Panc1 (cell line): ENCODE measurements around the gene KRT9. TPM values are rescaled to one million over a fixed set of nuclear protein-coding genes. Genes with fewer than 3 reads are reported as not detected.
"Not testable (repeated sequence)": the region's sequence is repeated elsewhere in the genome, so short reads cannot be mapped to it uniquely, and the experiment has no call there.

ENCODE experiments used
- ATAC-seq: fragments of 200-7000 bp; cut with Tn5 transposase; 2 replicates; pipeline ENCODE4 v1.9.1; 2020; ENCODE audit warnings: mild to moderate bottlenecking, moderate library complexity
- Bru-seq: library from RNA; stranded (reverse); fragments of 400-500 nt; gene quantifications from one replicate; lab custom pipeline; 2021; lab: Mats Ljungman, UMichigan
- BruChase-seq, 2 experiments: library from RNA; stranded (reverse); fragments of 400-500 nt; gene quantifications; one replicate each; lab custom pipeline; 2021; lab: Mats Ljungman, UMichigan
- BruUV-seq: library from RNA; stranded (reverse); fragments of 400-500 nt; replicated peaks from 2 replicates; lab custom pipeline; 2021; lab: Mats Ljungman, UMichigan
- CTCF ChIA-PET: fragments of 300-600 bp; sonication (Branson Sonifier 250); formaldehyde crosslinking; loops from one replicate; lab custom pipeline; 2022; ENCODE audit warnings: antibody characterized with exemption; lab: Charles Lee
- POLR2A ChIA-PET: fragments of 300-600 bp; sonication (Branson Sonifier 250); formaldehyde crosslinking; loops from one replicate; lab custom pipeline; 2022; ENCODE audit warnings: antibody characterized with exemption; lab: Charles Lee
- DNase-seq: peaks from one replicate; pipeline ENCODE4 v3.0.0-alpha.2; 2010; ENCODE audit warnings: low read depth, low spot score
- H3K27ac ChIP-seq: 2 replicates; pipeline ENCODE4 v1.5.1; 2011; ENCODE audit warnings: mild to moderate bottlenecking, low read length, inconsistent platforms
- H3K27me3 ChIP-seq: fragments of 200-500 bp; sonication (Bioruptor generic); 2 replicates; pipeline ENCODE4 v1.6.0; 2014; ENCODE audit warnings: low read length, inconsistent platforms; ENCODE audit not compliant: control insufficient read depth, insufficient read depth
- H3K36me3 ChIP-seq: fragments of 200-500 bp; sonication (Bioruptor generic); 2 replicates; pipeline ENCODE4 v1.5.1; 2014; ENCODE audit warnings: inconsistent platforms, mild to moderate bottlenecking, low read length, moderate library complexity; ENCODE audit not compliant: control insufficient read depth, insufficient read depth
- H3K4me1 ChIP-seq: 2 replicates; pipeline ENCODE4 v1.5.1; 2011; ENCODE audit warnings: inconsistent platforms, mild to moderate bottlenecking, low read length, moderate library complexity; ENCODE audit not compliant: control insufficient read depth, insufficient read depth
- H3K4me3 ChIP-seq, 2 experiments: 2 replicates each; pipeline ENCODE4 v1.5.1; 2011 to 2012; ENCODE audit warnings: low read depth in 2 of 2, low read length in 2 of 2, mild to moderate bottlenecking in 2 of 2, inconsistent platforms in 1 of 2, moderate library complexity in 1 of 2
- H3K9me3 ChIP-seq: fragments of 200-500 bp; sonication (Bioruptor generic); 2 replicates; pipeline ENCODE4 v1.5.1; 2014; ENCODE audit warnings: low read depth, mild to moderate bottlenecking, inconsistent platforms, low read length, moderate library complexity; ENCODE audit not compliant: control insufficient read depth, insufficient read depth
- POLR2AphosphoS5 ChIP-seq: IDR thresholded peaks from 2 replicates; pipeline ENCODE4 v1.6.1; 2012; ENCODE audit warnings: mild to moderate bottlenecking, low read depth, low read length, moderate library complexity
- SIN3A ChIP-seq: IDR thresholded peaks from 2 replicates; pipeline ENCODE4 v1.6.1; 2012; ENCODE audit warnings: low read depth, mild to moderate bottlenecking, low read length, moderate library complexity, borderline replicate concordance; ENCODE audit not compliant: insufficient read depth
- TCF7L2 ChIP-seq: IDR thresholded peaks from 2 replicates; pipeline ENCODE4 v1.6.1; 2011; ENCODE audit warnings: mild to moderate bottlenecking, low read depth, low read length, inconsistent platforms
- in situ Hi-C: cut with HindIII; loops from 2 replicates; pipeline ENCODE4 v1.10.0; 2016; ENCODE audit warnings: low sequenced_read_pairs, low pct_unique_long_range_greater_than_20kb
- intact Hi-C: fragments of 100-400 bp; cut with micrococcal nuclease; formaldehyde crosslinking; loops from one replicate; pipeline ENCODE4 v1.10.0; 2022; ENCODE audit not compliant: unreplicated experiment
- long read RNA-seq: library from polyadenylated mRNA; unstranded; transcript quantifications from one replicate; pipeline ENCODE4 v2.0.0, GENCODE V29; 2021; ENCODE audit not compliant: unreplicated experiment
- polyA plus RNA-seq: library from polyadenylated mRNA; unstranded; fragments of >200 nt; gene quantifications from one replicate; pipeline ENCODE4 v1.2.1, GENCODE V29; 2012; ENCODE audit warnings: missing spikeins; ENCODE audit not compliant: insufficient read length
- total RNA-seq: library from RNA; stranded (reverse); gene quantifications from one replicate; pipeline ENCODE4 v1.2.1, GENCODE V29; 2021; ENCODE audit not compliant: unreplicated experiment
- TF ChIP-seq, protein P1 (sequence below): fragments of 450-650 bp; IDR thresholded peaks from 2 replicates; pipeline ENCODE4 v1.5.1; 2017; ENCODE audit warnings: mild to moderate bottlenecking
- TF ChIP-seq, protein P2 (sequence below), 2 experiments: IDR thresholded peaks; 2 replicates each; pipeline ENCODE4 v1.6.1; 2011 to 2012; ENCODE audit warnings: low read depth in 2 of 2, control low read depth in 1 of 2, low read length in 1 of 2, mild to moderate bottlenecking in 1 of 2, moderate library complexity in 1 of 2; ENCODE audit not compliant: insufficient read depth in 1 of 2

Gene KRT9, protein sequence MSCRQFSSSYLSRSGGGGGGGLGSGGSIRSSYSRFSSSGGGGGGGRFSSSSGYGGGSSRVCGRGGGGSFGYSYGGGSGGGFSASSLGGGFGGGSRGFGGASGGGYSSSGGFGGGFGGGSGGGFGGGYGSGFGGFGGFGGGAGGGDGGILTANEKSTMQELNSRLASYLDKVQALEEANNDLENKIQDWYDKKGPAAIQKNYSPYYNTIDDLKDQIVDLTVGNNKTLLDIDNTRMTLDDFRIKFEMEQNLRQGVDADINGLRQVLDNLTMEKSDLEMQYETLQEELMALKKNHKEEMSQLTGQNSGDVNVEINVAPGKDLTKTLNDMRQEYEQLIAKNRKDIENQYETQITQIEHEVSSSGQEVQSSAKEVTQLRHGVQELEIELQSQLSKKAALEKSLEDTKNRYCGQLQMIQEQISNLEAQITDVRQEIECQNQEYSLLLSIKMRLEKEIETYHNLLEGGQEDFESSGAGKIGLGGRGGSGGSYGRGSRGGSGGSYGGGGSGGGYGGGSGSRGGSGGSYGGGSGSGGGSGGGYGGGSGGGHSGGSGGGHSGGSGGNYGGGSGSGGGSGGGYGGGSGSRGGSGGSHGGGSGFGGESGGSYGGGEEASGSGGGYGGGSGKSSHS
- total RNA-seq (not detected), Bru-seq, nascent RNA (not detected), BruChase-seq, experiment 1, labeled RNA remaining after a 2-hour chase (not detected), BruChase-seq, experiment 2, labeled RNA remaining after a 6-hour chase (not detected)
- not detected for polyA plus RNA-seq
- long read RNA-seq: 0 reads

DNA sequence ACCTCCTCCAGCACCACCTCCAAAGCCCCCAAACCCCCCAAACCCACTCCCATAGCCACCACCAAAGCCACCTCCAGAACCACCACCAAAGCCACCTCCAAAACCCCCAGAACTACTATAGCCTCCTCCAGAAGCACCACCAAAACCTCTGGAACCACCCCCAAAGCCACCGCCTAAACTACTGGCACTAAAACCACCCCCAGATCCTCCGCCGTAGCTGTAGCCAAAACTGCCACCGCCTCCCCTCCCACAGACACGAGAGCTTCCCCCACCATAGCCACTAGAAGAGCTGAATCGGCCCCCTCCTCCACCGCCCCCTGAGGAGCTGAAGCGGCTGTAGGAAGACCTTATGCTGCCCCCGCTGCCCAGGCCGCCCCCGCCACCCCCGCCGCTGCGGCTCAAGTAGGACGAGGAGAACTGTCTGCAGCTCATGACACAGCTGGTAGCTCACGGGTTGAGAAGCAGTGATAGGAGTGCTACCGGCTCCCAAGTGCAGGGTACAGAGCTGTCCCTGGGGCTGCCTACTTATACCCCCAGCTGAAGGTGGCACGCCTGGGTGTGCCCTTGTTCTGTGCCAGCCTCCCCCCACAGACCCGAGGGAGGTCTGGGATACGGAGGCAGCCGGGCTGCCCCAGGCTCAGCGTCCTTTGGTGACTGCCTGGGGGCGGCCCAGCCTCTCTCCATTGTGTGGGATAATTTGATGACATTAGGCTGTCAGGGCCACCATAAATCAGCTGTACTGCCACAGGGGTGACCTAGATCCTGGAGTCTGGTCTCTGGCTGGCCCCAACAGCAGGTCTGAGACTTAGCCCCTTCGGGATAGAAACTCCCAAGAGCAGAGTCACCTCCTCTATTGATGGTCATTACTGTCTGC is at the start of gene KRT9:
KRT9 (minus strand) TSS at position 499 of the 874 bp plus-strand sequence; CDS start at position 432, 67 bp downstream.
- TF ChIP-seq, protein P1, sequence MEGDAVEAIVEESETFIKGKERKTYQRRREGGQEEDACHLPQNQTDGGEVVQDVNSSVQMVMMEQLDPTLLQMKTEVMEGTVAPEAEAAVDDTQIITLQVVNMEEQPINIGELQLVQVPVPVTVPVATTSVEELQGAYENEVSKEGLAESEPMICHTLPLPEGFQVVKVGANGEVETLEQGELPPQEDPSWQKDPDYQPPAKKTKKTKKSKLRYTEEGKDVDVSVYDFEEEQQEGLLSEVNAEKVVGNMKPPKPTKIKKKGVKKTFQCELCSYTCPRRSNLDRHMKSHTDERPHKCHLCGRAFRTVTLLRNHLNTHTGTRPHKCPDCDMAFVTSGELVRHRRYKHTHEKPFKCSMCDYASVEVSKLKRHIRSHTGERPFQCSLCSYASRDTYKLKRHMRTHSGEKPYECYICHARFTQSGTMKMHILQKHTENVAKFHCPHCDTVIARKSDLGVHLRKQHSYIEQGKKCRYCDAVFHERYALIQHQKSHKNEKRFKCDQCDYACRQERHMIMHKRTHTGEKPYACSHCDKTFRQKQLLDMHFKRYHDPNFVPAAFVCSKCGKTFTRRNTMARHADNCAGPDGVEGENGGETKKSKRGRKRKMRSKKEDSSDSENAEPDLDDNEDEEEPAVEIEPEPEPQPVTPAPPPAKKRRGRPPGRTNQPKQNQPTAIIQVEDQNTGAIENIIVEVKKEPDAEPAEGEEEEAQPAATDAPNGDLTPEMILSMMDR: no peak
- TF ChIP-seq POLR2AphosphoS5 (no peak), SIN3A (no peak), TCF7L2 (no peak)
- TF ChIP-seq, protein P2, sequence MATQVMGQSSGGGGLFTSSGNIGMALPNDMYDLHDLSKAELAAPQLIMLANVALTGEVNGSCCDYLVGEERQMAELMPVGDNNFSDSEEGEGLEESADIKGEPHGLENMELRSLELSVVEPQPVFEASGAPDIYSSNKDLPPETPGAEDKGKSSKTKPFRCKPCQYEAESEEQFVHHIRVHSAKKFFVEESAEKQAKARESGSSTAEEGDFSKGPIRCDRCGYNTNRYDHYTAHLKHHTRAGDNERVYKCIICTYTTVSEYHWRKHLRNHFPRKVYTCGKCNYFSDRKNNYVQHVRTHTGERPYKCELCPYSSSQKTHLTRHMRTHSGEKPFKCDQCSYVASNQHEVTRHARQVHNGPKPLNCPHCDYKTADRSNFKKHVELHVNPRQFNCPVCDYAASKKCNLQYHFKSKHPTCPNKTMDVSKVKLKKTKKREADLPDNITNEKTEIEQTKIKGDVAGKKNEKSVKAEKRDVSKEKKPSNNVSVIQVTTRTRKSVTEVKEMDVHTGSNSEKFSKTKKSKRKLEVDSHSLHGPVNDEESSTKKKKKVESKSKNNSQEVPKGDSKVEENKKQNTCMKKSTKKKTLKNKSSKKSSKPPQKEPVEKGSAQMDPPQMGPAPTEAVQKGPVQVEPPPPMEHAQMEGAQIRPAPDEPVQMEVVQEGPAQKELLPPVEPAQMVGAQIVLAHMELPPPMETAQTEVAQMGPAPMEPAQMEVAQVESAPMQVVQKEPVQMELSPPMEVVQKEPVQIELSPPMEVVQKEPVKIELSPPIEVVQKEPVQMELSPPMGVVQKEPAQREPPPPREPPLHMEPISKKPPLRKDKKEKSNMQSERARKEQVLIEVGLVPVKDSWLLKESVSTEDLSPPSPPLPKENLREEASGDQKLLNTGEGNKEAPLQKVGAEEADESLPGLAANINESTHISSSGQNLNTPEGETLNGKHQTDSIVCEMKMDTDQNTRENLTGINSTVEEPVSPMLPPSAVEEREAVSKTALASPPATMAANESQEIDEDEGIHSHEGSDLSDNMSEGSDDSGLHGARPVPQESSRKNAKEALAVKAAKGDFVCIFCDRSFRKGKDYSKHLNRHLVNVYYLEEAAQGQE (IDR thresholded peaks at IDR 0.05; ENCODE audit: insufficient read depth in 1 of 2, low read depth in 2 of 2, low read length in 1 of 2): no peak
- ATAC-seq (no peak), DNase-seq (no peak)
- ChIA-PET POLR2A (no interaction called here), CTCF (interaction anchor here (1.5 kb wide), 1 partner anchor 23 kb away, joined by 3 read pairs; no protein-coding TSS in a partner anchor)
- Histone ChIP-seq H3K4me3 (no peak within 1 kb of the TSS), H3K36me3 (no peaks in the 10 kb centered on the region), H3K4me1 (no peaks in the 10 kb centered on the region), H3K27ac (no peak within 1 kb of the TSS), H3K27me3 (0 out of 2 replicates have a peak, but pooled peaks cover 2% of the 10 kb centered on the region), H3K9me3 (no peaks in the 10 kb centered on the region)
- no TSS peak for BruUV-seq
- intact Hi-C loops: no loop called here
- in situ Hi-C loops: no loop called here

DNA sequence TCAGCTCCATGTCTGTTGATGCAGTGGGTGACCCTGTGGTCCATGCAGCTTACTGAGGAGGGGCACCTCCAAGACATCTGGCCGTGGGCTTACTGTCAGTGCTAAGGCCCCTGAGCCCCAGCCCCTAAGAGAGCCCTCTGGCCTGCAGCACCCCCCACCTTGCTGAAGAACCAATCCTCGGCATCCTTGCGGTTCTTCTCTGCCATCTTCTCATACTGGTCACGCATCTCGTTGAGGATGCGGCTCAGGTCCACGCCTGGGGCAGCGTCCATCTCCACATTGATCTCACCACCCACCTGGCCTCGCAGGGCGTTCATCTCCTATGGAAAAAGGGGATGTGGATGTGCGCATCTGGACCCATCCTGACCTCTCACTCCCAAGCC is 49.6 kb upstream of the KRT9 start:
- H3K9me3 ChIP-seq, H3K4me3 ChIP-seq, BruUV-seq, DNase-seq, H3K4me1 ChIP-seq, H3K27me3 ChIP-seq, in situ Hi-C loops, H3K36me3 ChIP-seq, intact Hi-C loops, ATAC-seq, H3K27ac ChIP-seq: not testable (repeated sequence)
- ChIA-PET CTCF (interaction anchor here (1.0 kb wide), 1 partner anchor 26 kb away, joined by 3 read pairs; no protein-coding TSS in a partner anchor), POLR2A (interaction anchor here (0.6 kb wide), 1 partner anchor 105 kb away, joined by 3 read pairs; no protein-coding TSS in a partner anchor)
